Testis (tissue), 2 donors: Measurements from ENCODE around the gene PTPRD.

Experiments
- POLR2A ChIP-seq: fragments of 450-650 bp; IDR thresholded peaks from one replicate; pipeline ENCODE4 v1.6.1; 2017; ENCODE audit warnings: antibody characterized with exemption, mild to moderate bottlenecking, moderate library complexity
- TF ChIP-seq, protein P1 (sequence below), 3 experiments: fragments of 450-650 bp in 2 of 3; fragments of 200-600 bp in 1 of 3; sonication (generic) in 1 of 3; IDR thresholded peaks; one replicate each; pipeline ENCODE4 v1.5.1; 2016 to 2019; ENCODE audit warnings: antibody characterized with exemption in 3 of 3, mild to moderate bottlenecking in 2 of 3, moderate library complexity in 1 of 3

DNA sequence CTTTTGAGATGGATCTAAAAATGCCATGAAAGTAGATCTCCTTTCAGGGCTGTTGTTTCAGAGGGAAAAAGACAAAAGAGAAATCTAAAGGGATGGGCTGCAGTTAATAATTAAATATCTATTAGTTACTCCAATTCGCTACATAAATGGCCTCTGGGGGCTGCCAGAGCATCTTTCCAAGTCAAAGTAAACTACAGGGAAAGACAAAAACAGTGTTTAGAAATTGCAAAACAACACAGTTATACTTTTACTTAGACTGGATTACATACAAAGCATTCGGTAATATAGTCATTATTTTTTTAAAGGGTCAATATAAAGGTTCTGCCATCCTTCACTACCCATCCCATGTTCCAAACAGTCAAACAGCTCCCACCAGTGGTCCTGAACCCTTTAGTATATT is 1959.7 kb downstream of the PTPRD start:
- TF ChIP-seq, protein P1, sequence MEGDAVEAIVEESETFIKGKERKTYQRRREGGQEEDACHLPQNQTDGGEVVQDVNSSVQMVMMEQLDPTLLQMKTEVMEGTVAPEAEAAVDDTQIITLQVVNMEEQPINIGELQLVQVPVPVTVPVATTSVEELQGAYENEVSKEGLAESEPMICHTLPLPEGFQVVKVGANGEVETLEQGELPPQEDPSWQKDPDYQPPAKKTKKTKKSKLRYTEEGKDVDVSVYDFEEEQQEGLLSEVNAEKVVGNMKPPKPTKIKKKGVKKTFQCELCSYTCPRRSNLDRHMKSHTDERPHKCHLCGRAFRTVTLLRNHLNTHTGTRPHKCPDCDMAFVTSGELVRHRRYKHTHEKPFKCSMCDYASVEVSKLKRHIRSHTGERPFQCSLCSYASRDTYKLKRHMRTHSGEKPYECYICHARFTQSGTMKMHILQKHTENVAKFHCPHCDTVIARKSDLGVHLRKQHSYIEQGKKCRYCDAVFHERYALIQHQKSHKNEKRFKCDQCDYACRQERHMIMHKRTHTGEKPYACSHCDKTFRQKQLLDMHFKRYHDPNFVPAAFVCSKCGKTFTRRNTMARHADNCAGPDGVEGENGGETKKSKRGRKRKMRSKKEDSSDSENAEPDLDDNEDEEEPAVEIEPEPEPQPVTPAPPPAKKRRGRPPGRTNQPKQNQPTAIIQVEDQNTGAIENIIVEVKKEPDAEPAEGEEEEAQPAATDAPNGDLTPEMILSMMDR (IDR thresholded peaks at IDR 0.05) = no peak
- no peak for TF ChIP-seq POLR2A
